ENCODE measurements around the gene ST14.

GRCh38 chr11:130161441-130162145 is 2.0 kb downstream of the ST14 start:
- TF ChIP-seq FOXA1 (IDR thresholded peaks at IDR 0.05) (no peak), CTBP1 (IDR thresholded peaks at IDR 0.05; ENCODE audit: borderline replicate concordance) (no peak), ARNT (IDR thresholded peaks at IDR 0.05) (no peak), FOXM1 (IDR thresholded peaks at IDR 0.05; ENCODE audit: borderline replicate concordance) (no peak), TARDBP (IDR thresholded peaks at IDR 0.05) (no peak), SP1 (IDR thresholded peaks at IDR 0.05) (no peak), L3MBTL2 (conservative IDR thresholded peaks at IDR 0.05) (no peak)

All from HEK293T (cell line).